K562 (cell line): ENCODE measurements around the gene USP16. TPM values are rescaled to one million over a fixed set of nuclear protein-coding genes. Genes with fewer than 3 reads are reported as not detected.

ENCODE experiments used
- ATF7 ChIP-seq: fragments of 450-650 bp; IDR thresholded peaks from 2 replicates; pipeline ENCODE4 v1.7.1; 2014; ENCODE audit warnings: mild to moderate bottlenecking, moderate library complexity
- BRCA1 ChIP-seq, 2 experiments: fragments of 450-650 bp in 1 of 2; sonication (generic) in 1 of 2; formaldehyde crosslinking in 1 of 2; IDR thresholded peaks; 2 replicates each; pipeline versions ENCODE4 v1.5.0 to v1.6.1; 2017 to 2020; ENCODE audit warnings: mild to moderate bottlenecking in 1 of 2, missing genetic modification reagents in 1 of 2
- CHCHD3 ChIP-seq: fragments of 250-450 bp; sonication (Bioruptor Pico); IDR thresholded peaks from 2 replicates; pipeline ENCODE4 v2.1.2; 2022; ENCODE audit warnings: mild to moderate bottlenecking
- ETV1 ChIP-seq: fragments of 450-650 bp; conservative IDR thresholded peaks from 2 replicates; pipeline ENCODE4 v1.6.1; 2016; ENCODE audit warnings: missing genetic modification characterization, control low read depth, low read depth, missing compliant biosample characterization
- HMG20B ChIP-seq: fragments of 250-450 bp; sonication (Bioruptor Pico); IDR thresholded peaks from 2 replicates; pipeline ENCODE4 v1.5.0; 2021; ENCODE audit warnings: mild to moderate bottlenecking
- KAT7 ChIP-seq: sonication (generic); formaldehyde crosslinking; IDR thresholded peaks from 2 replicates; pipeline ENCODE4 v1.8.0; 2022; ENCODE audit warnings: missing genetic modification reagents, mild to moderate bottlenecking, borderline replicate concordance
- KAT8 ChIP-seq: fragments of 450-650 bp; IDR thresholded peaks from 2 replicates; pipeline ENCODE4 v1.6.1; 2016; ENCODE audit warnings: low read depth, mild to moderate bottlenecking
- KDM2B ChIP-seq: fragments of 250-450 bp; sonication (Bioruptor Pico); IDR thresholded peaks from 2 replicates; pipeline ENCODE4 v1.8.0; 2021; ENCODE audit warnings: mild to moderate bottlenecking, moderate library complexity
- MXI1 ChIP-seq: IDR thresholded peaks from 2 replicates; pipeline ENCODE4 v1.6.1; 2011; ENCODE audit warnings: low read depth, mild to moderate bottlenecking, improper control_type of control experiment, low read length
- SRSF9 ChIP-seq: fragments of 200-400 bp; formaldehyde crosslinking; IDR thresholded peaks from 2 replicates; pipeline ENCODE4 v1.6.1; 2017; ENCODE audit warnings: low read depth, low read length, borderline replicate concordance
- TBL1XR1 ChIP-seq, 2 experiments: IDR thresholded peaks; 2 replicates each; pipeline ENCODE4 v1.6.1; 2012; ENCODE audit warnings: improper control_type of control experiment in 2 of 2, low read length in 2 of 2, mild to moderate bottlenecking in 1 of 2
- TCF7L2 ChIP-seq: fragments of 150-350 bp; IDR thresholded peaks from 2 replicates; pipeline ENCODE4 v1.6.1; 2016; ENCODE audit warnings: low read depth, mild to moderate bottlenecking, low read length, moderate library complexity
- ZNF12 ChIP-seq: sonication (generic); formaldehyde crosslinking; IDR thresholded peaks from 2 replicates; pipeline ENCODE4 v1.4.0; 2020; ENCODE audit warnings: mild to moderate bottlenecking, missing genetic modification reagents
- ZNF354B ChIP-seq: fragments of 250-450 bp; sonication (Bioruptor Pico); IDR thresholded peaks from 2 replicates; pipeline ENCODE4 v1.4.0; 2020
- polyA plus RNA-seq, 8 experiments: library from polyadenylated mRNA; depleted of rRNA in 4 of 8; stranded (reverse) in 5 of 8; unstranded in 3 of 8; fragments of >200 nt; fragmentation: Nextera tagmentation in 2 of 8; fragmentation: Illumina TruSeq in 1 of 8; extraction: Ambion mirVana in 2 of 8; extraction: Trizol in 1 of 8; gene quantifications; 2 replicates each; pipeline versions ENCODE4 v1.2.1 to v1.2.3, GENCODE V29; 2011 to 2014; ENCODE audit warnings: inconsistent platforms in 1 of 8, missing spikeins in 1 of 8
- total RNA-seq, 7 experiments: library from RNA; depleted of rRNA in 6 of 7; stranded (reverse); fragments of >200 nt in 6 of 7; fragmentation: Illumina TruSeq in 2 of 7; extraction: Trizol in 2 of 7; gene quantifications; 2 replicates each; pipeline versions ENCODE4 v1.2.1 to v1.2.3, GENCODE V29; 2011 to 2021; ENCODE audit warnings: low replicate concordance in 1 of 7
- TF ChIP-seq, protein P1 (sequence below): fragments of 200-800 bp; sonication (Bioruptor generic); IDR thresholded peaks from 2 replicates; pipeline ENCODE4 v1.6.1; 2016; ENCODE audit warnings: missing genetic modification characterization, missing compliant biosample characterization
- TF ChIP-seq, protein P2 (sequence below): fragments of 250-450 bp; sonication (Bioruptor Pico); IDR thresholded peaks from 2 replicates; pipeline ENCODE4 v1.4.0; 2020

The USP16 gene
- total and polyA plus RNA-seq, 9 of the 15 experiments (the other 6 are each of a cell fraction or from before 2014, with no cell fraction given), result 38.4 to 90.9 (median 62.8) TPM

GRCh38 chr21:29073222-29074006 lies 48.9 kb downstream of the USP16 start, which contains the start of gene CCT8 (continued):
- no peak for TF ChIP-seq KDM2B
- TF ChIP-seq MXI1, result peak; percentile 83; the same call in 1 of the 2 replicates
- TF ChIP-seq KAT7, result 0 out of 2 replicates have a peak, but pooled peaks have one; percentile 36
- no peak for TF ChIP-seq SRSF9
- peak; percentile 38; the same call in 1 of the 2 replicates for TF ChIP-seq TCF7L2
- no peak for TF ChIP-seq ZNF354B (CRISPR knock-in tag)
- TF ChIP-seq, protein P1, sequence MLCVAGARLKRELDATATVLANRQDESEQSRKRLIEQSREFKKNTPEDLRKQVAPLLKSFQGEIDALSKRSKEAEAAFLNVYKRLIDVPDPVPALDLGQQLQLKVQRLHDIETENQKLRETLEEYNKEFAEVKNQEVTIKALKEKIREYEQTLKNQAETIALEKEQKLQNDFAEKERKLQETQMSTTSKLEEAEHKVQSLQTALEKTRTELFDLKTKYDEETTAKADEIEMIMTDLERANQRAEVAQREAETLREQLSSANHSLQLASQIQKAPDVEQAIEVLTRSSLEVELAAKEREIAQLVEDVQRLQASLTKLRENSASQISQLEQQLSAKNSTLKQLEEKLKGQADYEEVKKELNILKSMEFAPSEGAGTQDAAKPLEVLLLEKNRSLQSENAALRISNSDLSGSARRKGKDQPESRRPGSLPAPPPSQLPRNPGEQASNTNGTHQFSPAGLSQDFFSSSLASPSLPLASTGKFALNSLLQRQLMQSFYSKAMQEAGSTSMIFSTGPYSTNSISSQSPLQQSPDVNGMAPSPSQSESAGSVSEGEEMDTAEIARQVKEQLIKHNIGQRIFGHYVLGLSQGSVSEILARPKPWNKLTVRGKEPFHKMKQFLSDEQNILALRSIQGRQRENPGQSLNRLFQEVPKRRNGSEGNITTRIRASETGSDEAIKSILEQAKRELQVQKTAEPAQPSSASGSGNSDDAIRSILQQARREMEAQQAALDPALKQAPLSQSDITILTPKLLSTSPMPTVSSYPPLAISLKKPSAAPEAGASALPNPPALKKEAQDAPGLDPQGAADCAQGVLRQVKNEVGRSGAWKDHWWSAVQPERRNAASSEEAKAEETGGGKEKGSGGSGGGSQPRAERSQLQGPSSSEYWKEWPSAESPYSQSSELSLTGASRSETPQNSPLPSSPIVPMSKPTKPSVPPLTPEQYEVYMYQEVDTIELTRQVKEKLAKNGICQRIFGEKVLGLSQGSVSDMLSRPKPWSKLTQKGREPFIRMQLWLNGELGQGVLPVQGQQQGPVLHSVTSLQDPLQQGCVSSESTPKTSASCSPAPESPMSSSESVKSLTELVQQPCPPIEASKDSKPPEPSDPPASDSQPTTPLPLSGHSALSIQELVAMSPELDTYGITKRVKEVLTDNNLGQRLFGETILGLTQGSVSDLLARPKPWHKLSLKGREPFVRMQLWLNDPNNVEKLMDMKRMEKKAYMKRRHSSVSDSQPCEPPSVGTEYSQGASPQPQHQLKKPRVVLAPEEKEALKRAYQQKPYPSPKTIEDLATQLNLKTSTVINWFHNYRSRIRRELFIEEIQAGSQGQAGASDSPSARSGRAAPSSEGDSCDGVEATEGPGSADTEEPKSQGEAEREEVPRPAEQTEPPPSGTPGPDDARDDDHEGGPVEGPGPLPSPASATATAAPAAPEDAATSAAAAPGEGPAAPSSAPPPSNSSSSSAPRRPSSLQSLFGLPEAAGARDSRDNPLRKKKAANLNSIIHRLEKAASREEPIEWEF (CRISPR knock-in tag), result no peak
- peak; percentile 76 for TF ChIP-seq ETV1 (tag)
- TF ChIP-seq ATF7, result peak; percentile 85; the same call in 1 of the 2 replicates
- no peak for TF ChIP-seq HMG20B (CRISPR knock-in tag)
- peak in 1 of 2 experiments; percentile 24; a peak in 1 of 4 replicates for TF ChIP-seq TBL1XR1 (IDR thresholded peaks at IDR 0.05; ENCODE audit: low read length in 2 of 2)
- TF ChIP-seq KAT8, result no peak
- peak; percentile 72; the same call in 1 of the 2 replicates for TF ChIP-seq CHCHD3
- TF ChIP-seq BRCA1 (IDR thresholded peaks at IDR 0.05), result no peak
- no peak for TF ChIP-seq BRCA1 (CRISPR knock-in tag; IDR thresholded peaks at IDR 0.05)
- peak; percentile 51; the same call in 1 of the 2 replicates for TF ChIP-seq ZNF12 (CRISPR knock-in tag)
- TF ChIP-seq, protein P2, sequence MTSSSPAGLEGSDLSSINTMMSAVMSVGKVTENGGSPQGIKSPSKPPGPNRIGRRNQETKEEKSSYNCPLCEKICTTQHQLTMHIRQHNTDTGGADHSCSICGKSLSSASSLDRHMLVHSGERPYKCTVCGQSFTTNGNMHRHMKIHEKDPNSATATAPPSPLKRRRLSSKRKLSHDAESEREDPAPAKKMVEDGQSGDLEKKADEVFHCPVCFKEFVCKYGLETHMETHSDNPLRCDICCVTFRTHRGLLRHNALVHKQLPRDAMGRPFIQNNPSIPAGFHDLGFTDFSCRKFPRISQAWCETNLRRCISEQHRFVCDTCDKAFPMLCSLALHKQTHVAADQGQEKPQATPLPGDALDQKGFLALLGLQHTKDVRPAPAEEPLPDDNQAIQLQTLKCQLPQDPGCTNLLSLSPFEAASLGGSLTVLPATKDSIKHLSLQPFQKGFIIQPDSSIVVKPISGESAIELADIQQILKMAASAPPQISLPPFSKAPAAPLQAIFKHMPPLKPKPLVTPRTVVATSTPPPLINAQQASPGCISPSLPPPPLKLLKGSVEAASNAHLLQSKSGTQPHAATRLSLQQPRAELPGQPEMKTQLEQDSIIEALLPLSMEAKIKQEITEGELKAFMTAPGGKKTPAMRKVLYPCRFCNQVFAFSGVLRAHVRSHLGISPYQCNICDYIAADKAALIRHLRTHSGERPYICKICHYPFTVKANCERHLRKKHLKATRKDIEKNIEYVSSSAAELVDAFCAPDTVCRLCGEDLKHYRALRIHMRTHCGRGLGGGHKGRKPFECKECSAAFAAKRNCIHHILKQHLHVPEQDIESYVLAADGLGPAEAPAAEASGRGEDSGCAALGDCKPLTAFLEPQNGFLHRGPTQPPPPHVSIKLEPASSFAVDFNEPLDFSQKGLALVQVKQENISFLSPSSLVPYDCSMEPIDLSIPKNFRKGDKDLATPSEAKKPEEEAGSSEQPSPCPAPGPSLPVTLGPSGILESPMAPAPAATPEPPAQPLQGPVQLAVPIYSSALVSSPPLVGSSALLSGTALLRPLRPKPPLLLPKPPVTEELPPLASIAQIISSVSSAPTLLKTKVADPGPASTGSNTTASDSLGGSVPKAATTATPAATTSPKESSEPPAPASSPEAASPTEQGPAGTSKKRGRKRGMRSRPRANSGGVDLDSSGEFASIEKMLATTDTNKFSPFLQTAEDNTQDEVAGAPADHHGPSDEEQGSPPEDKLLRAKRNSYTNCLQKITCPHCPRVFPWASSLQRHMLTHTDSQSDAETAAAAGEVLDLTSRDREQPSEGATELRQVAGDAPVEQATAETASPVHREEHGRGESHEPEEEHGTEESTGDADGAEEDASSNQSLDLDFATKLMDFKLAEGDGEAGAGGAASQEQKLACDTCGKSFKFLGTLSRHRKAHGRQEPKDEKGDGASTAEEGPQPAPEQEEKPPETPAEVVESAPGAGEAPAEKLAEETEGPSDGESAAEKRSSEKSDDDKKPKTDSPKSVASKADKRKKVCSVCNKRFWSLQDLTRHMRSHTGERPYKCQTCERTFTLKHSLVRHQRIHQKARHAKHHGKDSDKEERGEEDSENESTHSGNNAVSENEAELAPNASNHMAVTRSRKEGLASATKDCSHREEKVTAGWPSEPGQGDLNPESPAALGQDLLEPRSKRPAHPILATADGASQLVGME (CRISPR knock-in tag), result peak; percentile 82; the same call in 1 of the 2 replicates
